Neuronal stem cell (in vitro differentiated cells): ENCODE data around the gene SPATA13.
A peak's percentile ranks its signal among the peaks of the same experiment; 100 is the strongest.

ENCODE experiments used
- DNase-seq: peaks from one replicate; pipeline ENCODE4 v3.0.0-alpha.2; 2013; ENCODE audit warnings: low spot score
- H2AFZ ChIP-seq: one replicate; pipeline ENCODE4 v1.6.1; 2013; ENCODE audit warnings: mild to moderate bottlenecking, low read length, inconsistent platforms
- H2AK5ac ChIP-seq: 2 replicates; pipeline ENCODE4 v1.6.1; 2013; ENCODE audit warnings: low read depth, mild to moderate bottlenecking, inconsistent platforms, low read length, moderate library complexity, mixed read lengths
- H2BK120ac ChIP-seq: 2 replicates; pipeline ENCODE4 v1.6.1; 2013; ENCODE audit warnings: low read depth, mild to moderate bottlenecking, inconsistent platforms, low read length, moderate library complexity, mixed read lengths
- H2BK12ac ChIP-seq: one replicate; pipeline ENCODE4 v1.6.1; 2013; ENCODE audit warnings: low read length, inconsistent platforms
- H2BK15ac ChIP-seq: 2 replicates; pipeline ENCODE4 v1.6.1; 2013; ENCODE audit warnings: mild to moderate bottlenecking, low read length, inconsistent platforms, mixed read lengths
- H2BK5ac ChIP-seq: one replicate; pipeline ENCODE4 v1.6.1; 2013; ENCODE audit warnings: inconsistent platforms, mild to moderate bottlenecking, low read length, moderate library complexity
- H3K14ac ChIP-seq: one replicate; pipeline ENCODE4 v1.6.1; 2013; ENCODE audit warnings: low read length, inconsistent platforms
- H3K18ac ChIP-seq: 2 replicates; pipeline ENCODE4 v1.6.1; 2013; ENCODE audit warnings: low read length, inconsistent platforms
- H3K23ac ChIP-seq: 2 replicates; pipeline ENCODE4 v1.6.1; 2013; ENCODE audit warnings: low read depth, mild to moderate bottlenecking, mixed read lengths, low read length, inconsistent platforms; ENCODE audit not compliant: poor library complexity
- H3K27ac ChIP-seq: replicated peaks from 3 replicates; pipeline ENCODE4 v1.5.1; 2013; ENCODE audit warnings: low read length, inconsistent platforms
- H3K27me3 ChIP-seq, 3 experiments: 2 replicates each; pipeline ENCODE4 v1.6.1; 2013; ENCODE audit warnings: low read length in 3 of 3, mild to moderate bottlenecking in 2 of 3, inconsistent platforms in 1 of 3, low read depth in 1 of 3, mixed read lengths in 1 of 3, moderate library complexity in 1 of 3; ENCODE audit not compliant: control insufficient read depth in 3 of 3, insufficient read depth in 3 of 3
- H3K36me3 ChIP-seq, 2 donors: replicated peaks in 1 of 2; 2 replicates each; pipeline ENCODE4 v1.6.1; 2013; ENCODE audit warnings: low read length in 2 of 2; ENCODE audit not compliant: control insufficient read depth in 2 of 2, insufficient read depth in 2 of 2
- H3K4ac ChIP-seq: 2 replicates; pipeline ENCODE4 v1.6.1; 2013; ENCODE audit warnings: inconsistent platforms, mild to moderate bottlenecking, low read length, moderate library complexity
- H3K4me1 ChIP-seq, 2 donors: 1 replicate in 1 of 2; 2 replicates in 1 of 2; pipeline ENCODE4 v1.6.1; 2013; ENCODE audit warnings: low read length in 2 of 2, low read depth in 1 of 2; ENCODE audit not compliant: control insufficient read depth in 2 of 2, insufficient read depth in 1 of 2
- H3K4me2 ChIP-seq: one replicate; pipeline ENCODE4 v1.6.1; 2013; ENCODE audit warnings: mild to moderate bottlenecking, low read length, inconsistent platforms; ENCODE audit not compliant: insufficient read depth, poor library complexity, severe bottlenecking
- H3K4me3 ChIP-seq, 2 donors: 2 replicates each; pipeline ENCODE4 v1.5.1; 2013; ENCODE audit warnings: low read length in 2 of 2, mild to moderate bottlenecking in 2 of 2, inconsistent platforms in 1 of 2, moderate library complexity in 1 of 2
- H3K79me1 ChIP-seq: one replicate; pipeline ENCODE4 v1.6.1; 2013; ENCODE audit warnings: low read depth, mild to moderate bottlenecking, inconsistent platforms, low read length, moderate library complexity
- H3K9ac ChIP-seq: one replicate; pipeline ENCODE4 v1.6.1; 2013; ENCODE audit warnings: mild to moderate bottlenecking, low read depth, low read length, inconsistent platforms; ENCODE audit not compliant: poor library complexity
- H3K9me3 ChIP-seq, 2 donors: replicated peaks in 1 of 2; 2 replicates each; pipeline versions ENCODE3 to v1.6.1; 2013; ENCODE audit warnings: low read length in 2 of 2, mild to moderate bottlenecking in 2 of 2, inconsistent platforms in 1 of 2, low read depth in 1 of 2, mixed read lengths in 1 of 2, moderate library complexity in 1 of 2; ENCODE audit not compliant: control insufficient read depth in 2 of 2, insufficient read depth in 1 of 2
- H4K8ac ChIP-seq: one replicate; pipeline ENCODE4 v1.6.1; 2013; ENCODE audit warnings: low read depth, mild to moderate bottlenecking, inconsistent platforms, low read length, moderate library complexity
- H4K91ac ChIP-seq: one replicate; pipeline ENCODE4 v1.6.1; 2013; ENCODE audit warnings: low read length, low read depth, mild to moderate bottlenecking, inconsistent platforms; ENCODE audit not compliant: poor library complexity
- WGBS, 2 donors: extraction: QIAGEN DNeasy Blood & Tissue Kit; methylation state at CpG; one replicate each; pipeline ENCODE4 v1.1.7; 2013; ENCODE audit warnings: missing lambda C conversion rate in 2 of 2, mixed read lengths in 1 of 2; ENCODE audit not compliant: insufficient read length in 2 of 2, insufficient replicate concordance in 1 of 2; ENCODE audit errors: extremely low coverage in 2 of 2; 5-methylcytosine and 5-hydroxymethylcytosine counted together

The SPATA13 gene

DNA sequence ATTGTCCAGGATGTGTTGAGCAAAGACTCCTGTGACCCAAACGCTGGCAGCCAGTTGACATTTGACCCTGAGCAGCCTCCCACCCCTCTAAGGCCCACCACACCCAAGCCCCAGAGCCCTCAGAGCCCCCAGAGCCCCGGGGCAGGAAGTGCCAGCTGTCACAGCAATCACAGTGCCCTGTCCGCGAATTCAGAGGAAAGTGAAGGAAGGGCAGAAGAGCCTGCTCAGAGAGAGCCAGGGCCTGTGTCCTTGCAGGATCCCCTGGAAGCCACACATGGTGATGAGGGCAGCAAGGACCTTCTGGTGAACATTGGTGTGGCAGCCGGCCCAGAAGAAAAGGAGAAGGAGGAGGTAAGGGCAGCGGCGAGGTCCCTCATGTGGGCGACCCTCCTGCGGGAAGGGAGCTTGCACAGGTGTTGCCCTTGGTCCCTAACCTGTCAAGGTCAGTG is 63.7 kb downstream of the SPATA13 start:
- Histone ChIP-seq H3K14ac (no peak overlapping the region), H3K79me1 (peaks cover 3% of the 10 kb centered on the region), H3K27ac (no peak overlapping the region), H3K23ac (no peak overlapping the region), H3K18ac (no peak overlapping the region), H2BK120ac (no peak overlapping the region), H2BK5ac (no peak overlapping the region), H2AFZ (no peak overlapping the region), H3K9me3 (no peaks in the 10 kb centered on the region), H3K4me3 (no peak overlapping the region), H2BK15ac (no peak overlapping the region), H3K4ac (no peak overlapping the region), H2BK12ac (no peak overlapping the region), H3K4me1 (peaks cover 0 to 1% of the 10 kb centered on the region in 2 donors), H2AK5ac (no peak overlapping the region), H3K27me3 (no peaks in the 10 kb centered on the region), H3K4me2 (no peak overlapping the region), H4K91ac (no peak overlapping the region), H3K36me3 (peaks cover 15 to 49% of the 10 kb centered on the region in 2 donors), H3K9ac (no peak overlapping the region), H4K8ac (no peak overlapping the region)
- WGBS, 2 donors: no CpG with 5 or more reads among the region's 9 CpGs
- DNase-seq: no peak

DNA sequence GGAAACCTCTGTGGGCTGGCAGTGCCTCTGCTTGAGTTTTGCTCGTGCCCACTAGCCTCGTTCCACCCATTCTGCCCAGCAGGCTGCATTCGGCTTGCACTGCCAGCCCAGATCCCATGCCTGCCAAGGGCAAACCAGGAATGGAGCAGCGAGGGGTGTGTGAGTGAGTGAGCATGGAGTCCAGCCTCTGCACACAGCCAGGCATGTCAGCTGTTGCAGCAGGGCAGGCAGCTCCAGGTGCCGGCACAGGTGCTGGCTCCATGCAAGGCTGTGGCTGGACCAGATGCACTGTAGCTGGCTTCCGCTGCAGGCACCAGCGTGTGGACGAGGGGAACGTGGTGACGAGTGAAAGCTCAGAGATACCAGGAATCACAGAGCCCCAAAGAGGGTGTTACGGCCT is 64.5 kb downstream of the SPATA13 start:
- WGBS, 2 donors: no CpG with 5 or more reads among the region's 11 CpGs
- no peak overlapping the region for H2BK15ac ChIP-seq
- H2BK5ac ChIP-seq: no peak overlapping the region
- H3K4ac ChIP-seq: no peak overlapping the region
- H3K36me3 ChIP-seq: peaks cover 15 to 49% of the 10 kb centered on the region in 2 donors
- no peaks in the 10 kb centered on the region for H3K27me3 ChIP-seq
- H2AFZ ChIP-seq: no peak overlapping the region
- H3K14ac ChIP-seq: no peak overlapping the region
- H3K79me1 ChIP-seq: peaks cover 3% of the 10 kb centered on the region
- H4K91ac ChIP-seq: peak overlapping the region; percentile 74
- H3K4me3 ChIP-seq: peak overlapping the region in 1 of 2 donors; percentile 63
- no peak overlapping the region for H4K8ac ChIP-seq
- H3K18ac ChIP-seq: no peak overlapping the region
- peak overlapping the region; percentile 87 for H3K23ac ChIP-seq
- no peak overlapping the region for H2AK5ac ChIP-seq
- no peak overlapping the region for H3K9ac ChIP-seq
- no peak overlapping the region for H2BK120ac ChIP-seq
- peak overlapping the region; percentile 2 for H2BK12ac ChIP-seq
- no peak overlapping the region for H3K27ac ChIP-seq
- no peaks in the 10 kb centered on the region for H3K4me1 ChIP-seq
- no peak overlapping the region for H3K4me2 ChIP-seq
- H3K9me3 ChIP-seq: no peaks in the 10 kb centered on the region
- DNase-seq: no peak

DNA sequence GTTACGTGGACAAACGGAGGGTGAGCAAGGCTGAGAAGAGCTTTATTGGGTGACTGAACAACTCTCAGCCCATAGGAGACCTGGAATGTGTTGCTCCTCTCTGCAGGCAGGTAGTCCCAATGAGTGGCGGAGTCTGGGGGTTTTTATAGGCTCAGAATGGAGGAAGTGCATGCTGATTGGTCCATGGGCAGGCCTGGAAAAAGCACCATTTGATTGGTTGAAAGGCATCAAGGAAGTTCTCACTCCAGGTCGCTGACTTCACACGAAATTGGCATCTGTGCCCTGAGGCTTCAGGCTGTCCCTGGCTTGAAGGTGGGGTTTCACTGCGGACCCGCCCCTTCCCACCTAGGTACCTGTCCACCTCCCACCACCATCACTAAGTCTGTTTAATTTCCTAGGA is 65.4 kb downstream of the SPATA13 start:
- H2BK12ac ChIP-seq: no peak overlapping the region

DNA sequence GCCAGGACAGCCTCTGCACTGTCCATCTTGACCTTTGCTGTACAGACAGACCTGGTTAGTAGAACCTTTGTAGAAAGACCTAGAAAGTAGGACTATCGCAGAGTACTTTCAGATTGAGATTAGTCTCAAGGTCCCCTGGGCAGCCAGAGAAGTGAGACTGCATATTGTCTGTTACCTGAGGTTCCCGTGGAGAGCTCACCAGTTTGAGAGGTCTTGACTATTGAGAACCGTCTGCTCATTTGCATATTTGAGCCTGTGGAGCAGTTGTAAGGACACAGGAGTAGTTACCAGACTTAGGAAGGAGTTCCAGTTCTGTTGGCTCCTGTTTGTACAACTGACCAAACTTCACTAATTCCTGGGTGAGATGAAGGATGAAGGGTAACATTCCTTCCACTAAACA is 66.2 kb downstream of the SPATA13 start:
- H4K91ac ChIP-seq: no peak overlapping the region
- WGBS, 2 donors: no CpG with 5 or more reads among the region's 3 CpGs

More for the DNA sequence above, 65.4 kb downstream of the SPATA13 start:
- Histone ChIP-seq H2BK120ac (no peak overlapping the region), H3K14ac (no peak overlapping the region), H3K18ac (no peak overlapping the region), H3K9me3 (no peaks in the 10 kb centered on the region), H3K23ac (no peak overlapping the region), H2AK5ac (no peak overlapping the region), H3K4me3 (no peak overlapping the region), H3K4me1 (no peaks in the 10 kb centered on the region), H4K8ac (no peak overlapping the region), H3K27ac (no peak overlapping the region), H3K27me3 (no peaks in the 10 kb centered on the region), H2BK5ac (no peak overlapping the region), H3K4me2 (no peak overlapping the region), H2BK15ac (no peak overlapping the region), H3K36me3 (peaks cover 15 to 49% of the 10 kb centered on the region in 2 donors), H3K9ac (no peak overlapping the region), H3K79me1 (peaks cover 5% of the 10 kb centered on the region), H3K4ac (no peak overlapping the region), H4K91ac (no peak overlapping the region), H2AFZ (no peak overlapping the region)
- no CpG with 5 or more reads among the region's 7 CpGs for WGBS, 2 donors
- no peak for DNase-seq

More for the DNA sequence above, 66.2 kb downstream of the SPATA13 start:
- Histone ChIP-seq H3K27ac (no peak overlapping the region), H3K36me3 (peaks cover 15 to 49% of the 10 kb centered on the region in 2 donors), H2AK5ac (no peak overlapping the region), H3K4me2 (no peak overlapping the region), H3K27me3 (no peaks in the 10 kb centered on the region), H3K4ac (no peak overlapping the region), H3K9me3 (no peaks in the 10 kb centered on the region), H3K4me3 (no peak overlapping the region), H2BK5ac (no peak overlapping the region), H3K79me1 (peaks cover 5% of the 10 kb centered on the region), H2BK12ac (no peak overlapping the region), H2AFZ (no peak overlapping the region), H3K4me1 (no peaks in the 10 kb centered on the region), H3K18ac (no peak overlapping the region), H2BK120ac (no peak overlapping the region), H3K23ac (no peak overlapping the region), H4K8ac (no peak overlapping the region), H3K9ac (no peak overlapping the region), H3K14ac (no peak overlapping the region), H2BK15ac (no peak overlapping the region)
- no peak for DNase-seq
